ENCODE data around the gene RPP25L. TPM values are rescaled to one million over a fixed set of nuclear protein-coding genes. Genes with fewer than 3 reads are reported as not detected.

The RPP25L gene
- total and polyA plus RNA-seq, 2 experiments from 2014 or later = 16.4 to 25.1 TPM

DNA sequence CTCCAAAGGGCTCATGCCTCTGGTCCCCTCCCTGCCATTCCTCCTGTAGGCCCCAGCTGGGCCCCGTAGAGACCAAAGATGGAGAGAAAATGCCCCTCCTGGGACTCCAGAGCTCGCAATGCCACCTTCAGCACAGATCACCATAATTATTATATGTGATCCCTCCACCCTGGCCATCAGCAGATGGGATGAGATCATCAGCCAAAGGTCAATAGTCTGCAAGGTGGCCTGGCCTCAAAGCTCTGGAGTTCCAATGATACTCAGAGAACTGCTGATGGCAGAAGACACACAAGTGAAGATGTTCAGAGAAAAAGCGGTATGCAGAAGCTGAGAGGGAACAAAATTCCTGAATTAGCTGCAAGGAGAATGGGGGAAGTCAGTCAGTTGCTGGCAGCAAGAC, 5.0 kb downstream of the RPP25L start:
- no peaks in the 10 kb centered on the region for H3K9me3 Mint-ChIP-seq
- H3K36me3 Mint-ChIP-seq (ENCODE audit: low read depth) = no peaks in the 10 kb centered on the region
- Histone ChIP-seq H3K36me3 (ENCODE audit: insufficient read depth) (no peaks in the 10 kb centered on the region), H2AFZ (no peak overlapping the region), H3K27ac (ENCODE audit: low read depth) (no peak overlapping the region), H3K79me2 (replicated peaks; ENCODE audit: insufficient read depth) (no peaks in the 10 kb centered on the region), H3K9me2 (ENCODE audit: insufficient read depth) (no peaks in the 10 kb centered on the region), H3K4me1 (ENCODE audit: insufficient read depth) (peaks cover 7% of the 10 kb centered on the region; the same call in 1 of the 2 replicates), H3K4me3 (no peak overlapping the region), H4K20me1 (replicated peaks; ENCODE audit: insufficient read depth) (no peaks in the 10 kb centered on the region), H3K27me3 (ENCODE audit: insufficient read depth) (no peaks in the 10 kb centered on the region), H3K4me2 (no peak overlapping the region), H3F3A (replicated peaks; ENCODE audit: low read depth) (no peaks in the 10 kb centered on the region)
- no peak for TF ChIP-seq STAT1 (IDR thresholded peaks at IDR 0.05; ENCODE audit: unreplicated experiment)
- TF ChIP-seq, protein P1, sequence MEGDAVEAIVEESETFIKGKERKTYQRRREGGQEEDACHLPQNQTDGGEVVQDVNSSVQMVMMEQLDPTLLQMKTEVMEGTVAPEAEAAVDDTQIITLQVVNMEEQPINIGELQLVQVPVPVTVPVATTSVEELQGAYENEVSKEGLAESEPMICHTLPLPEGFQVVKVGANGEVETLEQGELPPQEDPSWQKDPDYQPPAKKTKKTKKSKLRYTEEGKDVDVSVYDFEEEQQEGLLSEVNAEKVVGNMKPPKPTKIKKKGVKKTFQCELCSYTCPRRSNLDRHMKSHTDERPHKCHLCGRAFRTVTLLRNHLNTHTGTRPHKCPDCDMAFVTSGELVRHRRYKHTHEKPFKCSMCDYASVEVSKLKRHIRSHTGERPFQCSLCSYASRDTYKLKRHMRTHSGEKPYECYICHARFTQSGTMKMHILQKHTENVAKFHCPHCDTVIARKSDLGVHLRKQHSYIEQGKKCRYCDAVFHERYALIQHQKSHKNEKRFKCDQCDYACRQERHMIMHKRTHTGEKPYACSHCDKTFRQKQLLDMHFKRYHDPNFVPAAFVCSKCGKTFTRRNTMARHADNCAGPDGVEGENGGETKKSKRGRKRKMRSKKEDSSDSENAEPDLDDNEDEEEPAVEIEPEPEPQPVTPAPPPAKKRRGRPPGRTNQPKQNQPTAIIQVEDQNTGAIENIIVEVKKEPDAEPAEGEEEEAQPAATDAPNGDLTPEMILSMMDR (conservative IDR thresholded peaks at IDR 0.05; ENCODE audit: low read depth in 2 of 2) = no peak
- no peak for TF ChIP-seq CREB1 (CRISPR knock-in tag; IDR thresholded peaks at IDR 0.05; ENCODE audit: low read depth)
- no peak for TF ChIP-seq ZNF331 (CRISPR knock-in tag; IDR thresholded peaks at IDR 0.05; ENCODE audit: low read depth)
- TF ChIP-seq, protein P2, sequence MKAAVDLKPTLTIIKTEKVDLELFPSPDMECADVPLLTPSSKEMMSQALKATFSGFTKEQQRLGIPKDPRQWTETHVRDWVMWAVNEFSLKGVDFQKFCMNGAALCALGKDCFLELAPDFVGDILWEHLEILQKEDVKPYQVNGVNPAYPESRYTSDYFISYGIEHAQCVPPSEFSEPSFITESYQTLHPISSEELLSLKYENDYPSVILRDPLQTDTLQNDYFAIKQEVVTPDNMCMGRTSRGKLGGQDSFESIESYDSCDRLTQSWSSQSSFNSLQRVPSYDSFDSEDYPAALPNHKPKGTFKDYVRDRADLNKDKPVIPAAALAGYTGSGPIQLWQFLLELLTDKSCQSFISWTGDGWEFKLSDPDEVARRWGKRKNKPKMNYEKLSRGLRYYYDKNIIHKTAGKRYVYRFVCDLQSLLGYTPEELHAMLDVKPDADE (IDR thresholded peaks at IDR 0.05) = no peak
- TF ChIP-seq ZNF114 (CRISPR knock-in tag; IDR thresholded peaks at IDR 0.05) = no peak
- TF ChIP-seq EZH2 (IDR thresholded peaks at IDR 0.05; ENCODE audit: low read depth, unreplicated experiment) = no peak
- no peak for TF ChIP-seq EZH2phosphoT487 (IDR thresholded peaks at IDR 0.05; ENCODE audit: unreplicated experiment)
- TF ChIP-seq JUNB (IDR thresholded peaks at IDR 0.05; ENCODE audit: unreplicated experiment) = no peak
- no peak for TF ChIP-seq NANOG (IDR thresholded peaks at IDR 0.05; ENCODE audit: borderline replicate concordance)
- TF ChIP-seq, protein P3, sequence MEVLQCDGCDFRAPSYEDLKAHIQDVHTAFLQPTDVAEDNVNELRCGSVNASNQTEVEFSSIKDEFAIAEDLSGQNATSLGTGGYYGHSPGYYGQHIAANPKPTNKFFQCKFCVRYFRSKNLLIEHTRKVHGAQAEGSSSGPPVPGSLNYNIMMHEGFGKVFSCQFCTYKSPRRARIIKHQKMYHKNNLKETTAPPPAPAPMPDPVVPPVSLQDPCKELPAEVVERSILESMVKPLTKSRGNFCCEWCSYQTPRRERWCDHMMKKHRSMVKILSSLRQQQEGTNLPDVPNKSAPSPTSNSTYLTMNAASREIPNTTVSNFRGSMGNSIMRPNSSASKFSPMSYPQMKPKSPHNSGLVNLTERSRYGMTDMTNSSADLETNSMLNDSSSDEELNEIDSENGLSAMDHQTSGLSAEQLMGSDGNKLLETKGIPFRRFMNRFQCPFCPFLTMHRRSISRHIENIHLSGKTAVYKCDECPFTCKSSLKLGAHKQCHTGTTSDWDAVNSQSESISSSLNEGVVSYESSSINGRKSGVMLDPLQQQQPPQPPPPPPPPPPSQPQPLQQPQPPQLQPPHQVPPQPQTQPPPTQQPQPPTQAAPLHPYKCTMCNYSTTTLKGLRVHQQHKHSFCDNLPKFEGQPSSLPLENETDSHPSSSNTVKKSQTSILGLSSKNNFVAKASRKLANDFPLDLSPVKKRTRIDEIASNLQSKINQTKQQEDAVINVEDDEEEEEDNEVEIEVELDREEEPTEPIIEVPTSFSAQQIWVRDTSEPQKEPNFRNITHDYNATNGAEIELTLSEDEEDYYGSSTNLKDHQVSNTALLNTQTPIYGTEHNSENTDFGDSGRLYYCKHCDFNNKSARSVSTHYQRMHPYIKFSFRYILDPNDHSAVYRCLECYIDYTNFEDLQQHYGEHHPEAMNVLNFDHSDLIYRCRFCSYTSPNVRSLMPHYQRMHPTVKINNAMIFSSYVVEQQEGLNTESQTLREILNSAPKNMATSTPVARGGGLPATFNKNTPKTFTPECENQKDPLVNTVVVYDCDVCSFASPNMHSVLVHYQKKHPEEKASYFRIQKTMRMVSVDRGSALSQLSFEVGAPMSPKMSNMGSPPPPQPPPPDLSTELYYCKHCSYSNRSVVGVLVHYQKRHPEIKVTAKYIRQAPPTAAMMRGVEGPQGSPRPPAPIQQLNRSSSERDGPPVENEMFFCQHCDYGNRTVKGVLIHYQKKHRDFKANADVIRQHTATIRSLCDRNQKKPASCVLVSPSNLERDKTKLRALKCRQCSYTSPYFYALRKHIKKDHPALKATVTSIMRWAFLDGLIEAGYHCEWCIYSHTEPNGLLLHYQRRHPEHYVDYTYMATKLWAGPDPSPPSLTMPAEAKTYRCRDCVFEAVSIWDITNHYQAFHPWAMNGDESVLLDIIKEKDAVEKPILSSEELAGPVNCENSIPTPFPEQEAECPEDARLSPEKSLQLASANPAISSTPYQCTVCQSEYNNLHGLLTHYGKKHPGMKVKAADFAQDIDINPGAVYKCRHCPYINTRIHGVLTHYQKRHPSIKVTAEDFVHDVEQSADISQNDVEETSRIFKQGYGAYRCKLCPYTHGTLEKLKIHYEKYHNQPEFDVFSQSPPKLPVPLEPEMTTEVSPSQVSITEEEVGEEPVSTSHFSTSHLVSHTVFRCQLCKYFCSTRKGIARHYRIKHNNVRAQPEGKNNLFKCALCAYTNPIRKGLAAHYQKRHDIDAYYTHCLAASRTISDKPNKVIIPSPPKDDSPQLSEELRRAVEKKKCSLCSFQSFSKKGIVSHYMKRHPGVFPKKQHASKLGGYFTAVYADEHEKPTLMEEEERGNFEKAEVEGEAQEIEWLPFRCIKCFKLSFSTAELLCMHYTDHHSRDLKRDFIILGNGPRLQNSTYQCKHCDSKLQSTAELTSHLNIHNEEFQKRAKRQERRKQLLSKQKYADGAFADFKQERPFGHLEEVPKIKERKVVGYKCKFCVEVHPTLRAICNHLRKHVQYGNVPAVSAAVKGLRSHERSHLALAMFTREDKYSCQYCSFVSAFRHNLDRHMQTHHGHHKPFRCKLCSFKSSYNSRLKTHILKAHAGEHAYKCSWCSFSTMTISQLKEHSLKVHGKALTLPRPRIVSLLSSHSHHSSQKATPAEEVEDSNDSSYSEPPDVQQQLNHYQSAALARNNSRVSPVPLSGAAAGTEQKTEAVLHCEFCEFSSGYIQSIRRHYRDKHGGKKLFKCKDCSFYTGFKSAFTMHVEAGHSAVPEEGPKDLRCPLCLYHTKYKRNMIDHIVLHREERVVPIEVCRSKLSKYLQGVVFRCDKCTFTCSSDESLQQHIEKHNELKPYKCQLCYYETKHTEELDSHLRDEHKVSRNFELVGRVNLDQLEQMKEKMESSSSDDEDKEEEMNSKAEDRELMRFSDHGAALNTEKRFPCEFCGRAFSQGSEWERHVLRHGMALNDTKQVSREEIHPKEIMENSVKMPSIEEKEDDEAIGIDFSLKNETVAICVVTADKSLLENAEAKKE (CRISPR knock-in tag; IDR thresholded peaks at IDR 0.05) = no peak
- TF ChIP-seq, protein P4, sequence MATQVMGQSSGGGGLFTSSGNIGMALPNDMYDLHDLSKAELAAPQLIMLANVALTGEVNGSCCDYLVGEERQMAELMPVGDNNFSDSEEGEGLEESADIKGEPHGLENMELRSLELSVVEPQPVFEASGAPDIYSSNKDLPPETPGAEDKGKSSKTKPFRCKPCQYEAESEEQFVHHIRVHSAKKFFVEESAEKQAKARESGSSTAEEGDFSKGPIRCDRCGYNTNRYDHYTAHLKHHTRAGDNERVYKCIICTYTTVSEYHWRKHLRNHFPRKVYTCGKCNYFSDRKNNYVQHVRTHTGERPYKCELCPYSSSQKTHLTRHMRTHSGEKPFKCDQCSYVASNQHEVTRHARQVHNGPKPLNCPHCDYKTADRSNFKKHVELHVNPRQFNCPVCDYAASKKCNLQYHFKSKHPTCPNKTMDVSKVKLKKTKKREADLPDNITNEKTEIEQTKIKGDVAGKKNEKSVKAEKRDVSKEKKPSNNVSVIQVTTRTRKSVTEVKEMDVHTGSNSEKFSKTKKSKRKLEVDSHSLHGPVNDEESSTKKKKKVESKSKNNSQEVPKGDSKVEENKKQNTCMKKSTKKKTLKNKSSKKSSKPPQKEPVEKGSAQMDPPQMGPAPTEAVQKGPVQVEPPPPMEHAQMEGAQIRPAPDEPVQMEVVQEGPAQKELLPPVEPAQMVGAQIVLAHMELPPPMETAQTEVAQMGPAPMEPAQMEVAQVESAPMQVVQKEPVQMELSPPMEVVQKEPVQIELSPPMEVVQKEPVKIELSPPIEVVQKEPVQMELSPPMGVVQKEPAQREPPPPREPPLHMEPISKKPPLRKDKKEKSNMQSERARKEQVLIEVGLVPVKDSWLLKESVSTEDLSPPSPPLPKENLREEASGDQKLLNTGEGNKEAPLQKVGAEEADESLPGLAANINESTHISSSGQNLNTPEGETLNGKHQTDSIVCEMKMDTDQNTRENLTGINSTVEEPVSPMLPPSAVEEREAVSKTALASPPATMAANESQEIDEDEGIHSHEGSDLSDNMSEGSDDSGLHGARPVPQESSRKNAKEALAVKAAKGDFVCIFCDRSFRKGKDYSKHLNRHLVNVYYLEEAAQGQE (IDR thresholded peaks at IDR 0.05; ENCODE audit: unreplicated experiment) = no peak
- no peak for TF ChIP-seq POLR2AphosphoS5 (IDR thresholded peaks at IDR 0.05; ENCODE audit: low read depth)
- H3K27me3 Mint-ChIP-seq (ENCODE audit: insufficient read depth, low read depth, poor library complexity) = peaks cover 7% of the 10 kb centered on the region
- peaks cover 17% of the 10 kb centered on the region for H3K4me1 Mint-ChIP-seq
- DNase-seq (ENCODE audit: low spot score) = no peak
- no peak overlapping the region for H3K4me3 Mint-ChIP-seq
- ATAC-seq = no peak
- no peak overlapping the region for H3K27ac Mint-ChIP-seq
